Parathyroid adenoma (tissue), 2 donors: ENCODE measurements around the gene ATXN7.

ENCODE experiments used
- H2AFZ ChIP-seq: fragments of 300-600 bp; sonication (generic); one replicate; pipeline ENCODE4 v1.7.0; 2017; ENCODE audit warnings: antibody characterized with exemption, mild to moderate bottlenecking
- H3K27ac ChIP-seq: fragments of 300-600 bp; sonication (generic); one replicate; pipeline ENCODE4 v1.7.0; 2017
- H3K27me3 ChIP-seq: fragments of 300-600 bp; sonication (generic); one replicate; pipeline ENCODE4 v1.7.0; 2017; ENCODE audit warnings: low read length; ENCODE audit not compliant: control insufficient read depth, insufficient read depth
- H3K36me3 ChIP-seq: fragments of 300-600 bp; sonication (generic); one replicate; pipeline ENCODE4 v1.7.0; 2017; ENCODE audit warnings: low read length; ENCODE audit not compliant: control insufficient read depth, insufficient read depth
- H3K4me1 ChIP-seq: fragments of 300-600 bp; sonication (generic); one replicate; pipeline ENCODE4 v1.7.0; 2017; ENCODE audit warnings: control low read depth
- H3K4me2 ChIP-seq: fragments of 300-600 bp; sonication (generic); one replicate; pipeline ENCODE4 v1.7.0; 2017; ENCODE audit warnings: low read length
- H3K4me3 ChIP-seq: fragments of 300-600 bp; sonication (generic); one replicate; pipeline ENCODE4 v1.7.0; 2017; ENCODE audit warnings: low read depth, low read length
- H3K79me2 ChIP-seq: fragments of 300-600 bp; sonication (generic); one replicate; pipeline ENCODE4 v1.7.0; 2017; ENCODE audit warnings: control low read depth
- H3K9ac ChIP-seq: fragments of 300-600 bp; sonication (generic); one replicate; pipeline ENCODE4 v1.7.0; 2017; ENCODE audit warnings: mild to moderate bottlenecking
- H3K9me3 ChIP-seq: fragments of 300-600 bp; sonication (generic); one replicate; pipeline ENCODE4 v1.7.0; 2017; ENCODE audit warnings: low read length; ENCODE audit not compliant: control insufficient read depth
- CTCF ChIP-seq: fragments of 300-600 bp; sonication (generic); IDR thresholded peaks from one replicate; pipeline ENCODE4 v1.7.0; 2017; ENCODE audit warnings: antibody characterized with exemption, mild to moderate bottlenecking
- donor health status: primary hyperparathyroidism.

ATXN7 gene

GRCh38 chr3:63896332-63897030, 32.8 kb downstream of the ATXN7 start:
- Histone ChIP-seq H3K4me1 (peaks cover 5% of the 10 kb centered on the region), H3K36me3 (no peaks in the 10 kb centered on the region), H2AFZ (no peak overlapping the region), H3K4me2 (no peak overlapping the region), H3K9ac (no peak overlapping the region), H3K27ac (peak overlapping the region; percentile 6), H3K79me2 (peaks cover 11% of the 10 kb centered on the region), H3K27me3 (no peaks in the 10 kb centered on the region), H3K9me3 (no peaks in the 10 kb centered on the region), H3K4me3 (no peak overlapping the region)
- no peak for TF ChIP-seq CTCF

- no peak for TF ChIP-seq CTCF
- H3K4me3 ChIP-seq = no peak overlapping the region
- H3K9ac ChIP-seq = no peak overlapping the region
- H3K36me3 ChIP-seq = no peaks in the 10 kb centered on the region
- H3K27ac ChIP-seq = no peak overlapping the region
- H3K79me2 ChIP-seq = peaks cover 22% of the 10 kb centered on the region
- peaks cover 5% of the 10 kb centered on the region for H3K4me1 ChIP-seq
- no peak overlapping the region for H2AFZ ChIP-seq
- H3K4me2 ChIP-seq = no peak overlapping the region
- H3K27me3 ChIP-seq = no peaks in the 10 kb centered on the region
- H3K9me3 ChIP-seq = no peaks in the 10 kb centered on the region
Observed at GRCh38 chr3:63900010-63900409, 36.3 kb downstream of the ATXN7 start.

- Histone ChIP-seq H3K27ac (no peak overlapping the region), H3K4me1 (peaks cover 5% of the 10 kb centered on the region), H3K36me3 (no peaks in the 10 kb centered on the region), H3K4me3 (no peak overlapping the region), H2AFZ (no peak overlapping the region), H3K9ac (no peak overlapping the region), H3K9me3 (no peaks in the 10 kb centered on the region), H3K27me3 (no peaks in the 10 kb centered on the region), H3K4me2 (no peak overlapping the region), H3K79me2 (peaks cover 22% of the 10 kb centered on the region)
- no peak for TF ChIP-seq CTCF
Observed at GRCh38 chr3:63900459-63900858, 36.8 kb downstream of the ATXN7 start.

GRCh38 chr3:63905731-63906620, 42.3 kb downstream of the ATXN7 start:
- H3K4me3 ChIP-seq = no peak overlapping the region
- no peaks in the 10 kb centered on the region for H3K4me1 ChIP-seq
- no peak for TF ChIP-seq CTCF
- H3K36me3 ChIP-seq = no peaks in the 10 kb centered on the region
- H2AFZ ChIP-seq = no peak overlapping the region
- H3K27ac ChIP-seq = no peak overlapping the region
- H3K9me3 ChIP-seq = no peaks in the 10 kb centered on the region
- no peaks in the 10 kb centered on the region for H3K27me3 ChIP-seq
- H3K4me2 ChIP-seq = no peak overlapping the region
- H3K9ac ChIP-seq = no peak overlapping the region
- peaks cover 19% of the 10 kb centered on the region for H3K79me2 ChIP-seq
